ENCODE data around the gene MT1A. TPM values are rescaled to one million over a fixed set of nuclear protein-coding genes. Genes with fewer than 3 reads are reported as not detected.
"Not testable (repeated sequence)": the region's sequence is repeated elsewhere in the genome, so short reads cannot be mapped to it uniquely, and the experiment has no call there.

The MT1A gene
- total RNA-seq, 1 donor from 2014 or later: not detected

- Mint-ChIP-seq H3K36me3 (ENCODE audit: unreplicated experiment) (peaks cover 1% of the 10 kb centered on the region), H3K9me3 (ENCODE audit: unreplicated experiment) (no peaks in the 10 kb centered on the region), H3K4me1 (ENCODE audit: unreplicated experiment) (peaks cover 31% of the 10 kb centered on the region), H3K4me3 (ENCODE audit: unreplicated experiment) (peak overlapping the region; percentile 91), H3K27ac (ENCODE audit: unreplicated experiment) (no peak overlapping the region), H3K27me3 (ENCODE audit: unreplicated experiment) (peaks cover 23% of the 10 kb centered on the region)
- TF ChIP-seq CTCF (IDR thresholded peaks at IDR 0.05): no peak
- no peak for DNase-seq (ENCODE audit: extremely low spot score, unreplicated experiment)
Measured at GRCh38 chr16:56658327-56658875, 19.9 kb downstream of the MT1A start.

- Mint-ChIP-seq H3K9me3 (ENCODE audit: unreplicated experiment) (no peaks in the 10 kb centered on the region), H3K36me3 (ENCODE audit: unreplicated experiment) (peaks cover 1% of the 10 kb centered on the region), H3K27me3 (ENCODE audit: unreplicated experiment) (peaks cover 57% of the 10 kb centered on the region), H3K27ac (ENCODE audit: unreplicated experiment) (no peak overlapping the region), H3K4me1 (ENCODE audit: unreplicated experiment) (peaks cover 16% of the 10 kb centered on the region), H3K4me3 (ENCODE audit: unreplicated experiment) (no peak overlapping the region)
- DNase-seq (ENCODE audit: extremely low spot score, unreplicated experiment): no peak
- TF ChIP-seq CTCF (IDR thresholded peaks at IDR 0.05): no peak
Measured at GRCh38 chr16:56662357-56663354, 24.2 kb downstream of the MT1A start.

DNA sequence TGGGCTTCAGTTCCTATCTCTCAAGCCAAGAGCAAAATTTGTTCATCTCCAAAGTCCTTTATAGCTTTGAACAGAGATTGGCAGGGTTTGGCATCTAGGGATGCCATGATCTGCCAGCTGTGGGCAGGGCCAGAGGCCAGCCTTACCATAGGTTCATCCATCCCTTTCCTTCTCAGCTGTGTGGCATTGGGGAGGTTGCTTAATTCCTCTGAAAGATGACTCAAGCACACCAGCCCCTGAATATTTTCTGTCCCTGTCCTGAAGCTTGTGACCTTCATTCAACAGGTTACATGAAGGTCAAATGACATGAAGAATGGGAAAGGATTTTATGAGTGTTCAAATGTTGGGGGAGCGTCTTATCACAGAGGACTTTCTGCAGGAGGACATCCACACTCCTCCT lies 26.0 kb downstream of the MT1A start:
- Mint-ChIP-seq H3K9me3 (ENCODE audit: unreplicated experiment) (no peaks in the 10 kb centered on the region), H3K27ac (ENCODE audit: unreplicated experiment) (no peak overlapping the region)

GRCh38 chr16:56665286-56666261 lies 27.1 kb downstream of the MT1A start:
- not testable (repeated sequence) for DNase-seq (ENCODE audit: extremely low spot score, unreplicated experiment); H3K36me3 Mint-ChIP-seq (ENCODE audit: unreplicated experiment); H3K9me3 Mint-ChIP-seq (ENCODE audit: unreplicated experiment); H3K27ac Mint-ChIP-seq (ENCODE audit: unreplicated experiment); H3K4me1 Mint-ChIP-seq (ENCODE audit: unreplicated experiment); H3K4me3 Mint-ChIP-seq (ENCODE audit: unreplicated experiment)
- peaks cover 65% of the 10 kb centered on the region for H3K27me3 Mint-ChIP-seq (ENCODE audit: unreplicated experiment)

More for the DNA sequence above, 26.0 kb downstream of the MT1A start:
- no peak overlapping the region for H3K4me3 Mint-ChIP-seq (ENCODE audit: unreplicated experiment)
- TF ChIP-seq CTCF (IDR thresholded peaks at IDR 0.05): no peak
- peaks cover 1% of the 10 kb centered on the region for H3K36me3 Mint-ChIP-seq (ENCODE audit: unreplicated experiment)
- peaks cover 7% of the 10 kb centered on the region for H3K4me1 Mint-ChIP-seq (ENCODE audit: unreplicated experiment)
- DNase-seq (ENCODE audit: extremely low spot score, unreplicated experiment): no peak
- peaks cover 71% of the 10 kb centered on the region for H3K27me3 Mint-ChIP-seq (ENCODE audit: unreplicated experiment)

Measured in osteocyte (in vitro differentiated cells).